22Rv1 (cell line): ENCODE results near the gene AGMO.

ENCODE experiments used
- H3K27ac ChIP-seq: fragments of 450-650 bp; 2 replicates; pipeline ENCODE4 v1.5.1; 2017
- CTCF ChIP-seq: fragments of 450-650 bp; IDR thresholded peaks from 2 replicates; pipeline ENCODE4 v1.5.1; 2017; ENCODE audit warnings: mild to moderate bottlenecking
- ZFX ChIP-seq: fragments of 450-650 bp; IDR thresholded peaks from 2 replicates; pipeline ENCODE4 v1.6.1; 2017; ENCODE audit warnings: antibody characterized with exemption, borderline replicate concordance

AGMO gene

GRCh38 chr7:15239801-15240200 is 322.0 kb downstream of the AGMO start:
- TF ChIP-seq ZFX (no peak), CTCF (no peak)
- no peak overlapping the region for H3K27ac ChIP-seq

DNA sequence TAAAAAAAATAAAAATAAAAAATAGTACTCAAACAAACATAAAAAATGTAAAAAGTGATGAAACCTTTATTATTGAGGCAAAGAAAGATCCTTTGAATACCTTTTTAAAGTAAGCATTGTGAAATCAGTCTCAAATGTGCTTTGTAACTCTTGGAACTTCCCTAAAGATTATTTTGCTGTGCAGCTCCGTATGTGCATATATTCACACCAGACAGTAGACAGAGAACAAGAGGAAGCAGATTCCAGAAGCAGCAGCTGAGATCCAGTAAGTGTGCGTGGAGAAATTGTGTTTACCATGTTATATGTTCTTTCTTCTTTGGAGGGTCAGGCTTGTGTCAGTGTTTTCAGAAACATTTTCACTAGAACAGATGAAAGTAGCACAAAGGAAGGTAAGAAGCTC is 324.9 kb downstream of the AGMO start:
- no peak for TF ChIP-seq CTCF
- TF ChIP-seq ZFX = no peak
- H3K27ac ChIP-seq = no peak overlapping the region

GRCh38 chr7:15234431-15234830 is 327.4 kb downstream of the AGMO start:
- TF ChIP-seq CTCF (no peak), ZFX (no peak)
- no peak overlapping the region for H3K27ac ChIP-seq

- no peak for TF ChIP-seq CTCF
- no peak for TF ChIP-seq ZFX
- H3K27ac ChIP-seq = no peak overlapping the region
Observed at GRCh38 chr7:15228831-15229230, 333.0 kb downstream of the AGMO start.

DNA sequence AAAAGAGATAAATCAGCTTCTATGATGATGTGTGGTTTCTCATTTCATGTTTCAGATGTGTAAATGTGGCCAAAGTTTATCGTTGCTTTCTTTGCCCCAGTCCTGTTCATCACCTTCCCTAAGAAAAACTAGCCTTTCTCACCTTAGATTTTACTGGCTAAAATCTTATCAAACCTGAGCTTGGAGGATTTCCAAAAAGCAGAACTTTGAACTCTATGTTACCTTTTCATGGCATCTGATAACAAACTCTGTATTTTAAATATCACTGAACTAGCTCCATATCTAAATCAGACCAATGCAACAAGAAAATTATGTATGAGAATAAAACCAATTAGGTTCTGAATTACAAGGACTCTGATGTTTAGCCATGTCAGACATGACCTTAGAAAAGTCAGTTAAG is 335.8 kb downstream of the AGMO start:
- no peak overlapping the region for H3K27ac ChIP-seq
- no peak for TF ChIP-seq ZFX
- no peak for TF ChIP-seq CTCF

- TF ChIP-seq ZFX (no peak), CTCF (no peak)
- no peak overlapping the region for H3K27ac ChIP-seq
Observed at GRCh38 chr7:15219758-15220157, 342.1 kb downstream of the AGMO start.

GRCh38 chr7:15218261-15218660 is 343.6 kb downstream of the AGMO start:
- no peak for TF ChIP-seq ZFX
- no peak overlapping the region for H3K27ac ChIP-seq

DNA sequence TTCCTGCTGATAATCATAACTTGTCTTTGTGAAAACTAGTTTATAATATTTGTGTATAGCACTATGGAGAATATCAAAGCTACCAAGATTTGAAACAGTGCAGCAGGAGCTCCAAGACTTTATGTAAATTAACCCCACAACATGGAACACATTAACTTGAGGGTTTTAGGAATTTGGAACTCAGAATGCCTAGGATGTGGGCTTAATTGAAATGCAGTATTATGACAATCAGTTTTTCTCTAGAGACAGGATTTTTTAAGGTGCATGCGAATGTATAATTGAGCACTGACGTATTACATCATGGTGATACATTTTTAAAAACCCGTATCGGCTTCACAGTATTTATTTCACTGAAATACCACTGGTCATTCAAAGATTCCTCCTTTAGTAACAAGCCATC is 346.2 kb downstream of the AGMO start:
- no peak for TF ChIP-seq CTCF
- TF ChIP-seq ZFX = no peak
- no peak overlapping the region for H3K27ac ChIP-seq
